K562 (cell line): ENCODE results near the gene IQSEC3. TPM values are rescaled to one million over a fixed set of nuclear protein-coding genes. Genes with fewer than 3 reads are reported as not detected.

ENCODE experiments used
- ATAC-seq: fragments of 200-7000 bp; cut with Tn5 transposase; 3 replicates; pipeline ENCODE4 v1.9.1; 2020; ENCODE audit warnings: moderate library complexity
- BruUV-seq: library from RNA; stranded (reverse); fragments of 400-500 nt; replicated peaks from 2 replicates; lab custom pipeline; 2021; lab: Mats Ljungman, UMichigan
- CTCF ChIA-PET: fragments of 300-600 bp; formaldehyde crosslinking; extraction: SDS; loops from one replicate; lab custom pipeline; 2021; ENCODE audit warnings: low intra/inter-chr PET ratio; lab: Yijun Ruan, JAX
- POLR2A ChIA-PET: fragments of 300-600, 350-650 bp; sonication (Branson Sonifier 250); formaldehyde crosslinking; extraction: SDS; loops from one replicate; lab custom pipeline; 2021; ENCODE audit warnings: antibody characterized with exemption, inconsistent platforms; lab: Yijun Ruan, JAX
- DNase-seq, 4 experiments: peaks; one replicate each; pipeline versions ENCODE4 v3.0.0 to v3.0.0-alpha.2; 2011 to 2018; ENCODE audit warnings: low spot score in 3 of 4, mixed read lengths in 3 of 4; ENCODE audit errors: extremely low read depth in 1 of 4
- FAIRE-seq: peaks from 2 replicates; lab custom pipeline; 2011; peaks lifted over from hg19 to GRCh38; lab: Jason Lieb, UNC
- H2AFZ ChIP-seq: 2 replicates; pipeline ENCODE4 v1.6.0; 2011; ENCODE audit warnings: low read depth, low read length, control low read depth, inconsistent platforms
- H3K27ac ChIP-seq: fragments of 200-600 bp; 3 replicates; pipeline ENCODE4 v1.8.0; 2011; ENCODE audit warnings: low read depth, mild to moderate bottlenecking, control low read depth, inconsistent platforms, low read length, moderate library complexity, mixed read lengths; ENCODE audit errors: extremely low read depth
- H3K27me3 ChIP-seq, 2 experiments: fragments of 300-600 bp in 1 of 2; 2 replicates in 1 of 2; 3 replicates in 1 of 2; pipeline versions ENCODE4 v1.6.0 to v1.8.0; 2011; ENCODE audit warnings: inconsistent platforms in 2 of 2, low read length in 2 of 2, mild to moderate bottlenecking in 1 of 2, mixed read lengths in 1 of 2, moderate library complexity in 1 of 2; ENCODE audit not compliant: control insufficient read depth in 2 of 2, insufficient read depth in 2 of 2
- H3K36me3 ChIP-seq: fragments of 300-600 bp; 3 replicates; pipeline ENCODE4 v1.8.0; 2011; ENCODE audit warnings: mild to moderate bottlenecking, low read length, inconsistent platforms; ENCODE audit not compliant: control insufficient read depth, insufficient read depth
- H3K4me1 ChIP-seq, 2 experiments: fragments of 200-600 bp in 1 of 2; replicated peaks in 1 of 2; 2 replicates in 1 of 2; 3 replicates in 1 of 2; pipeline versions ENCODE4 v1.5.1 to v1.8.0; 2011; ENCODE audit warnings: inconsistent platforms in 2 of 2, low read length in 2 of 2, mild to moderate bottlenecking in 1 of 2, mixed read lengths in 1 of 2, moderate library complexity in 1 of 2; ENCODE audit not compliant: control insufficient read depth in 2 of 2, insufficient read depth in 2 of 2
- H3K4me2 ChIP-seq: 2 replicates; pipeline ENCODE4 v1.6.1; 2011; ENCODE audit warnings: low read length, control low read depth, inconsistent platforms, mixed read lengths; ENCODE audit not compliant: insufficient read depth
- H3K4me3 ChIP-seq: fragments of 200-600 bp; sonication (generic), shearing (Covaris generic); 2 replicates; pipeline ENCODE4 v1.5.1; 2016; ENCODE audit warnings: control low read depth, inconsistent platforms
- H3K79me2 ChIP-seq: fragments of 200-600 bp; 3 replicates; pipeline ENCODE4 v1.8.0; 2011; ENCODE audit warnings: low read length, inconsistent platforms; ENCODE audit not compliant: control insufficient read depth, insufficient read depth
- H3K9ac ChIP-seq, 2 experiments: 2 replicates each; pipeline versions ENCODE4 v1.6.0 to v1.6.1; 2011; ENCODE audit warnings: low read depth in 2 of 2, low read length in 2 of 2, control low read depth in 1 of 2, inconsistent platforms in 1 of 2, mild to moderate bottlenecking in 1 of 2, mixed read lengths in 1 of 2; ENCODE audit not compliant: insufficient read depth in 1 of 2
- H3K9me1 ChIP-seq: one replicate; pipeline ENCODE4 v1.6.0; 2011; ENCODE audit warnings: inconsistent platforms, mild to moderate bottlenecking, low read length, moderate library complexity; ENCODE audit not compliant: control insufficient read depth, insufficient read depth
- H3K9me3 ChIP-seq: replicated peaks from 2 replicates; pipeline ENCODE4 v1.5.1; 2011; ENCODE audit warnings: low read depth, low read length, inconsistent platforms; ENCODE audit not compliant: control insufficient read depth, insufficient read depth
- H4K20me1 ChIP-seq: replicated peaks from 2 replicates; pipeline ENCODE4 v1.6.1; 2011; ENCODE audit warnings: low read length, inconsistent platforms, mixed read lengths; ENCODE audit not compliant: control insufficient read depth, insufficient read depth
- CAMTA2 ChIP-seq: fragments of 250-450 bp; sonication (Bioruptor Pico); conservative IDR thresholded peaks from 2 replicates; pipeline ENCODE4 v1.5.1; 2022
- DPF2 ChIP-seq: fragments of 450-650 bp; IDR thresholded peaks from 2 replicates; pipeline ENCODE4 v1.6.1; 2016
- HOXB6 ChIP-seq: fragments of 250-450 bp; sonication (Bioruptor Pico); IDR thresholded peaks from 2 replicates; pipeline ENCODE4 v1.5.1; 2022; ENCODE audit warnings: mild to moderate bottlenecking, borderline replicate concordance
- NCOA6 ChIP-seq: fragments of 450-650 bp; IDR thresholded peaks from 2 replicates; pipeline ENCODE4 v1.6.1; 2017; ENCODE audit warnings: mild to moderate bottlenecking
- NCOR1 ChIP-seq: fragments of 450-650 bp; IDR thresholded peaks from 2 replicates; pipeline ENCODE4 v1.6.1; 2016; ENCODE audit warnings: mild to moderate bottlenecking, moderate library complexity
- NFXL1 ChIP-seq: fragments of 450-650 bp; formaldehyde crosslinking; IDR thresholded peaks from 2 replicates; pipeline ENCODE4 v1.4.0; 2021; ENCODE audit warnings: mild to moderate bottlenecking
- RB1 ChIP-seq: fragments of 450-650 bp; IDR thresholded peaks from 2 replicates; pipeline ENCODE4 v1.6.1; 2017; ENCODE audit warnings: low read depth, mild to moderate bottlenecking
- RNF2 ChIP-seq: sonication (generic); IDR thresholded peaks from 2 replicates; pipeline ENCODE4 v1.6.1; 2016
- SOX6 ChIP-seq: fragments of 450-650 bp; IDR thresholded peaks from 2 replicates; pipeline ENCODE4 v1.6.1; 2014; ENCODE audit warnings: mild to moderate bottlenecking
- TCF3 ChIP-seq: sonication (generic); formaldehyde crosslinking; IDR thresholded peaks from 2 replicates; pipeline ENCODE4 v1.4.0; 2020; ENCODE audit warnings: mild to moderate bottlenecking, missing genetic modification reagents
- ZNF274 ChIP-seq: IDR thresholded peaks from 2 replicates; pipeline ENCODE4 v1.6.1; 2011; ENCODE audit warnings: low read depth, mild to moderate bottlenecking, low read length, moderate library complexity, borderline replicate concordance
- WGBS: fragments of 100-300 bp; shearing (Covaris generic); methylation state at CpG from one replicate; pipeline ENCODE4 v1.1.6; 2016; ENCODE audit warnings: low coverage, mixed read lengths; ENCODE audit not compliant: insufficient coverage; ENCODE audit errors: missing lambda C conversion rate; 5-methylcytosine and 5-hydroxymethylcytosine counted together
- in situ Hi-C: fragments of 300-500 bp; cut with MboI; formaldehyde crosslinking; loops from 4 replicates; pipeline ENCODE4 v1.15.0; 2018; ENCODE audit warnings: inconsistent platforms, mixed read lengths
- intact Hi-C: fragments of 100-400 bp; cut with micrococcal nuclease; formaldehyde crosslinking; loops from 2 replicates; pipeline ENCODE4 v1.14.2; 2022
- polyA plus RNA-seq, 8 experiments: library from polyadenylated mRNA; depleted of rRNA in 4 of 8; stranded (reverse) in 5 of 8; unstranded in 3 of 8; fragments of >200 nt; fragmentation: Nextera tagmentation in 2 of 8; fragmentation: Illumina TruSeq in 1 of 8; extraction: Ambion mirVana in 2 of 8; extraction: Trizol in 1 of 8; gene quantifications; 2 replicates each; pipeline versions ENCODE4 v1.2.1 to v1.2.3, GENCODE V29; 2011 to 2014; ENCODE audit warnings: inconsistent platforms in 1 of 8, missing spikeins in 1 of 8
- total RNA-seq, 7 experiments: library from RNA; depleted of rRNA in 6 of 7; stranded (reverse); fragments of >200 nt in 6 of 7; fragmentation: Illumina TruSeq in 2 of 7; extraction: Trizol in 2 of 7; gene quantifications; 2 replicates each; pipeline versions ENCODE4 v1.2.1 to v1.2.3, GENCODE V29; 2011 to 2021; ENCODE audit warnings: low replicate concordance in 1 of 7
- TF ChIP-seq, protein P1 (sequence below): fragments of 450-650 bp; IDR thresholded peaks from 2 replicates; pipeline ENCODE4 v1.7.0; 2016; ENCODE audit warnings: borderline replicate concordance
- TF ChIP-seq, protein P2 (sequence below): fragments of 250-450 bp; sonication (Bioruptor Pico); IDR thresholded peaks from 2 replicates; pipeline ENCODE4 v1.8.0; 2021; ENCODE audit warnings: moderate library complexity, mild to moderate bottlenecking, inconsistent platforms
- TF ChIP-seq, protein P3 (sequence below): sonication (generic); formaldehyde crosslinking; IDR thresholded peaks from 2 replicates; pipeline ENCODE4 v1.8.1; 2023; ENCODE audit warnings: mild to moderate bottlenecking, missing genetic modification reagents
- TF ChIP-seq, protein P4 (sequence below): fragments of 250-450 bp; sonication (Bioruptor Pico); IDR thresholded peaks from 2 replicates; pipeline ENCODE4 v1.4.0; 2020; ENCODE audit warnings: mild to moderate bottlenecking
- TF ChIP-seq, protein P5 (sequence below), 3 experiments: IDR thresholded peaks in 2 of 3; conservative IDR thresholded peaks in 1 of 3; 2 replicates each; pipeline ENCODE4 v1.5.1; 2011 to 2012; ENCODE audit warnings: low read length in 3 of 3, mild to moderate bottlenecking in 3 of 3, control low read depth in 2 of 3, improper control_type of control experiment in 1 of 3, inconsistent platforms in 1 of 3, low read depth in 1 of 3, mixed read lengths in 1 of 3, moderate library complexity in 1 of 3; ENCODE audit not compliant: insufficient read depth in 2 of 3

Gene IQSEC3
- total and polyA plus RNA-seq, 9 of the 15 experiments (the other 6 are each of a cell fraction or from before 2014, with no cell fraction given) = under 0.01 to 0.25 (median 0.08) TPM; not detected in 3

DNA sequence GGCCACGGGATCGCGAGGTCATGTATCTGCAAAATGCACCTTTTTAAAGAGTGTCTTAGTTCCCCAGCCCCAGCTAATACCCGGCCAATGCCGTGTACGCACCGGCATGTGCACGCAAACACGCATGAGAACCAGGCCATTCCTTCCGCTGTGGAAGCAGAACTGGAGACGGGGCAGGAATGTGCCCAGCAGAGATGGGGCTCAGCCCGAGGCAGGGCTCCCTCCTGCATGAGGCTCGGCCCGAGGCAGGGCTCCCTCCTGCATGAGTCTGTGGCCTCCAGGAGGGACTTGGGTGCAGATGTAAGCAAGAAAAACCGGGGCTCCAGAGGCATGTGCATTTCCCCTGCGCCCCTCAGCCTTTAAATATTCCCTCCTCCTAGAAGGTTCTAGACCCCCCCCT, 109.2 kb downstream of the IQSEC3 start:
- in situ Hi-C loops (no loop called here), intact Hi-C loops (no loop called here)
- Histone ChIP-seq H3K9me1 (no peaks in the 10 kb centered on the region), H2AFZ (no peak overlapping the region), H3K36me3 (no peaks in the 10 kb centered on the region), H3K4me1 (peaks cover 0 to 34% of the 10 kb centered on the region in 2 experiments; a peak in 3 of 5 replicates), H3K9me3 (no peaks in the 10 kb centered on the region), H3K4me2 (no peak overlapping the region), H3K27ac (no peak overlapping the region), H3K4me3 (no peak overlapping the region), H3K79me2 (no peaks in the 10 kb centered on the region), H3K27me3 (peaks cover 2 to 71% of the 10 kb centered on the region in 2 experiments; a peak in 3 of 5 replicates), H4K20me1 (no peaks in the 10 kb centered on the region), H3K9ac (peak overlapping the region in 1 of 2 experiments; percentile 26; a peak in 1 of 4 replicates)
- 44% methylated on average over 10 of the region's 16 CpGs for WGBS
- FAIRE-seq (no peak), DNase-seq (no peak), ATAC-seq (no peak)
- no TSS peak for BruUV-seq
- ChIA-PET POLR2A (no interaction called here), CTCF (no interaction called here)
- no peak for TF ChIP-seq SOX6
- no peak for TF ChIP-seq NFXL1
- no peak for TF ChIP-seq ZNF274
- TF ChIP-seq, protein P1, sequence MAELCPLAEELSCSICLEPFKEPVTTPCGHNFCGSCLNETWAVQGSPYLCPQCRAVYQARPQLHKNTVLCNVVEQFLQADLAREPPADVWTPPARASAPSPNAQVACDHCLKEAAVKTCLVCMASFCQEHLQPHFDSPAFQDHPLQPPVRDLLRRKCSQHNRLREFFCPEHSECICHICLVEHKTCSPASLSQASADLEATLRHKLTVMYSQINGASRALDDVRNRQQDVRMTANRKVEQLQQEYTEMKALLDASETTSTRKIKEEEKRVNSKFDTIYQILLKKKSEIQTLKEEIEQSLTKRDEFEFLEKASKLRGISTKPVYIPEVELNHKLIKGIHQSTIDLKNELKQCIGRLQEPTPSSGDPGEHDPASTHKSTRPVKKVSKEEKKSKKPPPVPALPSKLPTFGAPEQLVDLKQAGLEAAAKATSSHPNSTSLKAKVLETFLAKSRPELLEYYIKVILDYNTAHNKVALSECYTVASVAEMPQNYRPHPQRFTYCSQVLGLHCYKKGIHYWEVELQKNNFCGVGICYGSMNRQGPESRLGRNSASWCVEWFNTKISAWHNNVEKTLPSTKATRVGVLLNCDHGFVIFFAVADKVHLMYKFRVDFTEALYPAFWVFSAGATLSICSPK = no peak
- TF ChIP-seq, protein P2, sequence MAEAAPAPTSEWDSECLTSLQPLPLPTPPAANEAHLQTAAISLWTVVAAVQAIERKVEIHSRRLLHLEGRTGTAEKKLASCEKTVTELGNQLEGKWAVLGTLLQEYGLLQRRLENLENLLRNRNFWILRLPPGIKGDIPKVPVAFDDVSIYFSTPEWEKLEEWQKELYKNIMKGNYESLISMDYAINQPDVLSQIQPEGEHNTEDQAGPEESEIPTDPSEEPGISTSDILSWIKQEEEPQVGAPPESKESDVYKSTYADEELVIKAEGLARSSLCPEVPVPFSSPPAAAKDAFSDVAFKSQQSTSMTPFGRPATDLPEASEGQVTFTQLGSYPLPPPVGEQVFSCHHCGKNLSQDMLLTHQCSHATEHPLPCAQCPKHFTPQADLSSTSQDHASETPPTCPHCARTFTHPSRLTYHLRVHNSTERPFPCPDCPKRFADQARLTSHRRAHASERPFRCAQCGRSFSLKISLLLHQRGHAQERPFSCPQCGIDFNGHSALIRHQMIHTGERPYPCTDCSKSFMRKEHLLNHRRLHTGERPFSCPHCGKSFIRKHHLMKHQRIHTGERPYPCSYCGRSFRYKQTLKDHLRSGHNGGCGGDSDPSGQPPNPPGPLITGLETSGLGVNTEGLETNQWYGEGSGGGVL (CRISPR knock-in tag) = no peak
- no peak for TF ChIP-seq DPF2
- TF ChIP-seq, protein P3, sequence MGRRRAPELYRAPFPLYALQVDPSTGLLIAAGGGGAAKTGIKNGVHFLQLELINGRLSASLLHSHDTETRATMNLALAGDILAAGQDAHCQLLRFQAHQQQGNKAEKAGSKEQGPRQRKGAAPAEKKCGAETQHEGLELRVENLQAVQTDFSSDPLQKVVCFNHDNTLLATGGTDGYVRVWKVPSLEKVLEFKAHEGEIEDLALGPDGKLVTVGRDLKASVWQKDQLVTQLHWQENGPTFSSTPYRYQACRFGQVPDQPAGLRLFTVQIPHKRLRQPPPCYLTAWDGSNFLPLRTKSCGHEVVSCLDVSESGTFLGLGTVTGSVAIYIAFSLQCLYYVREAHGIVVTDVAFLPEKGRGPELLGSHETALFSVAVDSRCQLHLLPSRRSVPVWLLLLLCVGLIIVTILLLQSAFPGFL (CRISPR knock-in tag) = no peak
- TF ChIP-seq NCOR1 = no peak
- TF ChIP-seq, protein P4, sequence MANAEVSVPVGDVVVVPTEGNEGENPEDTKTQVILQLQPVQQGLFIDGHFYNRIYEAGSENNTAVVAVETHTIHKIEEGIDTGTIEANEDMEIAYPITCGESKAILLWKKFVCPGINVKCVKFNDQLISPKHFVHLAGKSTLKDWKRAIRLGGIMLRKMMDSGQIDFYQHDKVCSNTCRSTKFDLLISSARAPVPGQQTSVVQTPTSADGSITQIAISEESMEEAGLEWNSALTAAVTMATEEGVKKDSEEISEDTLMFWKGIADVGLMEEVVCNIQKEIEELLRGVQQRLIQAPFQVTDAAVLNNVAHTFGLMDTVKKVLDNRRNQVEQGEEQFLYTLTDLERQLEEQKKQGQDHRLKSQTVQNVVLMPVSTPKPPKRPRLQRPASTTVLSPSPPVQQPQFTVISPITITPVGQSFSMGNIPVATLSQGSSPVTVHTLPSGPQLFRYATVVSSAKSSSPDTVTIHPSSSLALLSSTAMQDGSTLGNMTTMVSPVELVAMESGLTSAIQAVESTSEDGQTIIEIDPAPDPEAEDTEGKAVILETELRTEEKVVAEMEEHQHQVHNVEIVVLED (CRISPR knock-in tag) = no peak
- TF ChIP-seq NCOA6 = no peak
- TF ChIP-seq HOXB6 = no peak
- TF ChIP-seq, protein P5, sequence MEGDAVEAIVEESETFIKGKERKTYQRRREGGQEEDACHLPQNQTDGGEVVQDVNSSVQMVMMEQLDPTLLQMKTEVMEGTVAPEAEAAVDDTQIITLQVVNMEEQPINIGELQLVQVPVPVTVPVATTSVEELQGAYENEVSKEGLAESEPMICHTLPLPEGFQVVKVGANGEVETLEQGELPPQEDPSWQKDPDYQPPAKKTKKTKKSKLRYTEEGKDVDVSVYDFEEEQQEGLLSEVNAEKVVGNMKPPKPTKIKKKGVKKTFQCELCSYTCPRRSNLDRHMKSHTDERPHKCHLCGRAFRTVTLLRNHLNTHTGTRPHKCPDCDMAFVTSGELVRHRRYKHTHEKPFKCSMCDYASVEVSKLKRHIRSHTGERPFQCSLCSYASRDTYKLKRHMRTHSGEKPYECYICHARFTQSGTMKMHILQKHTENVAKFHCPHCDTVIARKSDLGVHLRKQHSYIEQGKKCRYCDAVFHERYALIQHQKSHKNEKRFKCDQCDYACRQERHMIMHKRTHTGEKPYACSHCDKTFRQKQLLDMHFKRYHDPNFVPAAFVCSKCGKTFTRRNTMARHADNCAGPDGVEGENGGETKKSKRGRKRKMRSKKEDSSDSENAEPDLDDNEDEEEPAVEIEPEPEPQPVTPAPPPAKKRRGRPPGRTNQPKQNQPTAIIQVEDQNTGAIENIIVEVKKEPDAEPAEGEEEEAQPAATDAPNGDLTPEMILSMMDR (IDR thresholded peaks at IDR 0.05 in 2 of 3, conservative IDR thresholded peaks at IDR 0.05 in 1 of 3; ENCODE audit: insufficient read depth in 2 of 3, low read depth in 1 of 3, low read length in 3 of 3) = no peak
- no peak for TF ChIP-seq RNF2
- no peak for TF ChIP-seq CAMTA2 (CRISPR knock-in tag)
- TF ChIP-seq TCF3 (CRISPR knock-in tag) = no peak
- TF ChIP-seq RB1 = no peak
